ENCODE results near the gene COL11A2. TPM values are rescaled to one million over a fixed set of nuclear protein-coding genes. Genes with fewer than 3 reads are reported as not detected.

COL11A2 gene
- total and polyA plus RNA-seq, 2 experiments from 2014 or later: 1.6 to 2.7 TPM

GRCh38 chr6:33124947-33125346 lies 67.3 kb downstream of the COL11A2 start (continued):
- no peak for TF ChIP-seq POLR2AphosphoS5 (IDR thresholded peaks at IDR 0.05; ENCODE audit: low read depth)

DNA sequence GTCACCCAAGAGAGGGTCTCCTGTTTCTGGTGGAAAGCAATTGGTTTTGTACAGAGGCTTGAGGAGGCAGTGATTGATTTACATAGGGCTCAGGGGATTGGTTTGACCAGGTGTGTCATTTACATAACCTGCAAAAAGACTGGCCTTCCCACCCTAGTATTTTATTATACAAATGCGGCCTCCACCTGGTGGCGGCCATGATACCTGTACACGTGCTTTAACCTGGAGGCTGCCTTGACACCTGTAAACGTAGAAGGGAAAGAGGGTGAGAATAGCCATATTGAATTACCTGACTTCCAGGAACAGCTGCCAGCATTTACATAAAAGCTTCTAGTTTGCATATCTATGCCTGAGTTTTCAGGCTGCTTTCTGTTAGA lies 67.8 kb downstream of the COL11A2 start:
- Histone ChIP-seq H4K20me1 (replicated peaks; ENCODE audit: insufficient read depth) (peaks cover 18% of the 10 kb centered on the region), H3K4me1 (ENCODE audit: insufficient read depth) (peaks cover 36% of the 10 kb centered on the region), H3K4me2 (peak overlapping the region; percentile 59), H3K27me3 (ENCODE audit: insufficient read depth) (no peaks in the 10 kb centered on the region), H3K79me2 (replicated peaks; ENCODE audit: insufficient read depth) (peaks cover 85% of the 10 kb centered on the region), H3K36me3 (ENCODE audit: insufficient read depth) (peaks cover 32% of the 10 kb centered on the region), H2AFZ (no peak overlapping the region), H3K4me3 (peak overlapping the region; percentile 19; the same call in 1 of the 2 replicates), H3K27ac (ENCODE audit: low read depth) (peak overlapping the region; percentile 85), H3K9me2 (ENCODE audit: insufficient read depth) (no peaks in the 10 kb centered on the region), H3F3A (replicated peaks; ENCODE audit: low read depth) (0 out of 2 replicates have a peak, but pooled peaks cover 8% of the 10 kb centered on the region)
- no peak overlapping the region for H3K27ac Mint-ChIP-seq
- ATAC-seq: no peak; the same call in 2 of the 3 replicates
- no peak for TF ChIP-seq EZH2 (IDR thresholded peaks at IDR 0.05; ENCODE audit: low read depth, unreplicated experiment)
- TF ChIP-seq ETS1 (IDR thresholded peaks at IDR 0.05): no peak
- no peak for TF ChIP-seq ZNF331 (CRISPR knock-in tag; IDR thresholded peaks at IDR 0.05; ENCODE audit: low read depth)
- TF ChIP-seq CREB1 (CRISPR knock-in tag; IDR thresholded peaks at IDR 0.05; ENCODE audit: low read depth): no peak
- TF ChIP-seq STAT1 (IDR thresholded peaks at IDR 0.05; ENCODE audit: unreplicated experiment): no peak
- TF ChIP-seq JUNB (IDR thresholded peaks at IDR 0.05; ENCODE audit: unreplicated experiment): no peak
- TF ChIP-seq NANOG (IDR thresholded peaks at IDR 0.05; ENCODE audit: borderline replicate concordance): no peak
- no peak for TF ChIP-seq POLR2AphosphoS5 (IDR thresholded peaks at IDR 0.05; ENCODE audit: low read depth)
- TF ChIP-seq, protein P1, sequence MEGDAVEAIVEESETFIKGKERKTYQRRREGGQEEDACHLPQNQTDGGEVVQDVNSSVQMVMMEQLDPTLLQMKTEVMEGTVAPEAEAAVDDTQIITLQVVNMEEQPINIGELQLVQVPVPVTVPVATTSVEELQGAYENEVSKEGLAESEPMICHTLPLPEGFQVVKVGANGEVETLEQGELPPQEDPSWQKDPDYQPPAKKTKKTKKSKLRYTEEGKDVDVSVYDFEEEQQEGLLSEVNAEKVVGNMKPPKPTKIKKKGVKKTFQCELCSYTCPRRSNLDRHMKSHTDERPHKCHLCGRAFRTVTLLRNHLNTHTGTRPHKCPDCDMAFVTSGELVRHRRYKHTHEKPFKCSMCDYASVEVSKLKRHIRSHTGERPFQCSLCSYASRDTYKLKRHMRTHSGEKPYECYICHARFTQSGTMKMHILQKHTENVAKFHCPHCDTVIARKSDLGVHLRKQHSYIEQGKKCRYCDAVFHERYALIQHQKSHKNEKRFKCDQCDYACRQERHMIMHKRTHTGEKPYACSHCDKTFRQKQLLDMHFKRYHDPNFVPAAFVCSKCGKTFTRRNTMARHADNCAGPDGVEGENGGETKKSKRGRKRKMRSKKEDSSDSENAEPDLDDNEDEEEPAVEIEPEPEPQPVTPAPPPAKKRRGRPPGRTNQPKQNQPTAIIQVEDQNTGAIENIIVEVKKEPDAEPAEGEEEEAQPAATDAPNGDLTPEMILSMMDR (conservative IDR thresholded peaks at IDR 0.05; ENCODE audit: low read depth in 2 of 2): no peak
- no peak for TF ChIP-seq ZNF462 (CRISPR knock-in tag; IDR thresholded peaks at IDR 0.05)
- TF ChIP-seq ZNF114 (CRISPR knock-in tag; IDR thresholded peaks at IDR 0.05): no peak
- TF ChIP-seq EZH2phosphoT487 (IDR thresholded peaks at IDR 0.05; ENCODE audit: unreplicated experiment): no peak
- TF ChIP-seq REST (IDR thresholded peaks at IDR 0.05; ENCODE audit: unreplicated experiment): no peak
- H3K36me3 Mint-ChIP-seq (ENCODE audit: low read depth): peaks cover 86% of the 10 kb centered on the region
- peaks cover 37% of the 10 kb centered on the region for H3K4me1 Mint-ChIP-seq
- peak; percentile 43 for DNase-seq (ENCODE audit: low spot score)
- no peak overlapping the region for H3K4me3 Mint-ChIP-seq
- peaks cover 47% of the 10 kb centered on the region for H3K9me3 Mint-ChIP-seq
- peaks cover 18% of the 10 kb centered on the region for H3K27me3 Mint-ChIP-seq (ENCODE audit: insufficient read depth, low read depth, poor library complexity)

Data from GM23338 (cell line).